ENCODE measurements around the gene CRHR2. TPM values are rescaled to one million over a fixed set of nuclear protein-coding genes. Genes with fewer than 3 reads are reported as not detected.

CRHR2 gene
- total and polyA plus RNA-seq, 2 donors (not counting 1 experiment from before 2014, with no cell fraction given) = not detected

DNA sequence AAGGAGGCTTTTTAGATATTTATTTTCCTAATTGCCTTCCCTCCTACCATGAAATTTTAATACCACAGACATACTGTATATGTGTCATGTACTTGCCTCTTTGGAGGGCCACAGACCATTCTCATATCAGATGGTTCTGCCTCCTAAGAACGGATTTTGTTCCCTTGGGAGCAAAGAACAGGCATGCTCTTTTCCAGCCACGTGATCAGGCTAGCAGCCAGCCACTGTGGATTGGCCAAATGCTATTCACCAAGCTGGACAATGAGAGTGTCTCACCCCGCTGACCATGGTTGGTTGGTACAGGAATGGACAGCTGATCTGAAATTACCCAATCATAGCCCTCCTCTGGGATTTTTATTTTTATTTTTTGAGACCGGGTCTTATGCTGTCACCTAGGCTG, 21.5 kb upstream of the CRHR2 start:
- H3K9me3 ChIP-seq (ENCODE audit: control insufficient read depth, insufficient read depth, low read depth, low read length) = no peaks in the 10 kb centered on the region
- no peak overlapping the region for H3K9ac ChIP-seq (ENCODE audit: insufficient read depth, low read length)
- no peak overlapping the region for H3K4me3 ChIP-seq (replicated peaks in 1 of 4; ENCODE audit: control extremely low read depth in 1 of 4, insufficient read depth in 1 of 4, low read depth in 3 of 4, low read length in 4 of 4)
- no peak overlapping the region for H3K27ac ChIP-seq (ENCODE audit: insufficient read depth, low read length)
- TF ChIP-seq CTCF (conservative IDR thresholded peaks at IDR 0.05 in 1 of 2, IDR thresholded peaks at IDR 0.05 in 1 of 2; ENCODE audit: low read depth in 1 of 2, low read length in 2 of 2) = no peak
- no peak for TF ChIP-seq EZH2 (IDR thresholded peaks at IDR 0.05; ENCODE audit: low read length, missing control alignments)
- H3K36me3 ChIP-seq (ENCODE audit: control insufficient read depth, insufficient read depth, low read length) = no peaks in the 10 kb centered on the region
- H2AFZ ChIP-seq (ENCODE audit: low read length) = no peak overlapping the region
- no peaks in the 10 kb centered on the region for H3K4me1 ChIP-seq (ENCODE audit: control insufficient read depth, extremely low read depth, insufficient read depth, low read length)
- H4K20me1 ChIP-seq (ENCODE audit: control insufficient read depth, extremely low read depth, insufficient read depth, low read length) = no peaks in the 10 kb centered on the region
- no peak for DNase-seq (ENCODE audit: low read depth in 2 of 2)
- no peaks in the 10 kb centered on the region for H3K79me2 ChIP-seq (ENCODE audit: control insufficient read depth, insufficient read depth, low read length)
- peaks cover 9% of the 10 kb centered on the region for H3K27me3 ChIP-seq (ENCODE audit: control insufficient read depth, insufficient read depth, low read length)
- no peak overlapping the region for H3K4me2 ChIP-seq (ENCODE audit: extremely low read depth, insufficient read depth, low read length)

DNA sequence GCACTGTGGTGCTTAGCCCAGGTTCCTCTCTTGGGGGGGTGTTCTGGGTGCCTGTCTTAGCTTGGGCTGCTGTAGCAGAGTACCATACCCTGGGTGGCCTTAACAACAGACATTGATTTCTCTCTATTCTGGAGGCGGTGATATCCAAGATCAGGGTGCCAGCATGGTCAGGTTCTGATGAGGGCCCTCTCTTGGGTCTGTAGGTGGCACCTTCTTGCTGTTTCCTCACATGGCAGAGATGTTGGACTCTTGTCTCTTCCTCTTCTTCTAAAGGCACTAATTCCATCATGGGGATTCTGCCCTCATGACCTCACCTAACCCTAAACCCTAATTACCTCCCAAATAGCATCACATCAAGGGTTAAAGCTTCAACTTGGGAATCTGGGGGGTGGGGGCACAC, 19.9 kb upstream of the CRHR2 start:
- no peak overlapping the region for H3K9ac ChIP-seq (ENCODE audit: insufficient read depth, low read length)
- H2AFZ ChIP-seq (ENCODE audit: low read length) = no peak overlapping the region
- no peak overlapping the region for H3K27ac ChIP-seq (ENCODE audit: insufficient read depth, low read length)
- H3K27me3 ChIP-seq (ENCODE audit: control insufficient read depth, insufficient read depth, low read length) = peaks cover 9% of the 10 kb centered on the region
- H3K36me3 ChIP-seq (ENCODE audit: control insufficient read depth, insufficient read depth, low read length) = no peaks in the 10 kb centered on the region
- DNase-seq (ENCODE audit: low read depth in 2 of 2) = no peak
- H3K4me2 ChIP-seq (ENCODE audit: extremely low read depth, insufficient read depth, low read length) = no peak overlapping the region
- no peaks in the 10 kb centered on the region for H3K9me3 ChIP-seq (ENCODE audit: control insufficient read depth, insufficient read depth, low read depth, low read length)
- H3K79me2 ChIP-seq (ENCODE audit: control insufficient read depth, insufficient read depth, low read length) = no peaks in the 10 kb centered on the region
- H3K4me3 ChIP-seq (replicated peaks in 1 of 4; ENCODE audit: control extremely low read depth in 1 of 4, insufficient read depth in 1 of 4, low read depth in 3 of 4, low read length in 4 of 4) = no peak overlapping the region
- TF ChIP-seq CTCF (conservative IDR thresholded peaks at IDR 0.05 in 1 of 2, IDR thresholded peaks at IDR 0.05 in 1 of 2; ENCODE audit: low read depth in 1 of 2, low read length in 2 of 2) (no peak), EZH2 (IDR thresholded peaks at IDR 0.05; ENCODE audit: low read length, missing control alignments) (no peak)
- H4K20me1 ChIP-seq (ENCODE audit: control insufficient read depth, extremely low read depth, insufficient read depth, low read length) = no peaks in the 10 kb centered on the region
- H3K4me1 ChIP-seq (ENCODE audit: control insufficient read depth, extremely low read depth, insufficient read depth, low read length) = no peaks in the 10 kb centered on the region

- Histone ChIP-seq H3K9ac (ENCODE audit: insufficient read depth, low read length) (no peak overlapping the region), H3K79me2 (ENCODE audit: control insufficient read depth, insufficient read depth, low read length) (no peaks in the 10 kb centered on the region), H2AFZ (ENCODE audit: low read length) (no peak overlapping the region), H3K36me3 (ENCODE audit: control insufficient read depth, insufficient read depth, low read length) (no peaks in the 10 kb centered on the region), H3K4me2 (ENCODE audit: extremely low read depth, insufficient read depth, low read length) (no peak overlapping the region), H3K27me3 (ENCODE audit: control insufficient read depth, insufficient read depth, low read length) (peaks cover 9% of the 10 kb centered on the region), H3K27ac (ENCODE audit: insufficient read depth, low read length) (no peak overlapping the region), H4K20me1 (ENCODE audit: control insufficient read depth, extremely low read depth, insufficient read depth, low read length) (no peaks in the 10 kb centered on the region), H3K9me3 (ENCODE audit: control insufficient read depth, insufficient read depth, low read depth, low read length) (no peaks in the 10 kb centered on the region), H3K4me1 (ENCODE audit: control insufficient read depth, extremely low read depth, insufficient read depth, low read length) (no peaks in the 10 kb centered on the region), H3K4me3 (replicated peaks in 1 of 4; ENCODE audit: control extremely low read depth in 1 of 4, insufficient read depth in 1 of 4, low read depth in 3 of 4, low read length in 4 of 4) (no peak overlapping the region)
- DNase-seq (ENCODE audit: low read depth in 2 of 2) = no peak
- no peak for TF ChIP-seq EZH2 (IDR thresholded peaks at IDR 0.05; ENCODE audit: low read length, missing control alignments)
- no peak for TF ChIP-seq CTCF (conservative IDR thresholded peaks at IDR 0.05 in 1 of 2, IDR thresholded peaks at IDR 0.05 in 1 of 2; ENCODE audit: low read depth in 1 of 2, low read length in 2 of 2)
These were observed 18.7 kb upstream of the CRHR2 start for GRCh38 chr7:30700941-30701340.

All from fibroblast of lung (primary cell).